Gastroesophageal sphincter (tissue), 3 donors: Measurements from ENCODE around the gene MYO1D.
"Not testable (repeated sequence)": the region's sequence is repeated elsewhere in the genome, so short reads cannot be mapped to it uniquely, and the experiment has no call there.

Source experiments
- CTCF ChIP-seq, 4 experiments: fragments of 200-600 bp in 2 of 4; fragments of 450-650 bp in 2 of 4; sonication (generic) in 1 of 4; IDR thresholded peaks; one replicate each; pipeline ENCODE4 v1.5.1; 2017 to 2019; ENCODE audit warnings: antibody characterized with exemption in 4 of 4, mild to moderate bottlenecking in 2 of 4, moderate library complexity in 2 of 4
- POLR2A ChIP-seq, 2 donors: fragments of 450-650 bp; IDR thresholded peaks; one replicate each; pipeline ENCODE4 v1.6.1; 2017; ENCODE audit warnings: antibody characterized with exemption in 2 of 2, mild to moderate bottlenecking in 2 of 2, moderate library complexity in 1 of 2
- POLR2AphosphoS5 ChIP-seq: sonication (generic); formaldehyde crosslinking; IDR thresholded peaks from one replicate; pipeline ENCODE4 v1.6.1; 2017; ENCODE audit warnings: antibody characterized with exemption

GRCh38 chr17:32821987-32822934 is 54.7 kb downstream of the MYO1D start:
- not testable (repeated sequence) for TF ChIP-seq POLR2A (IDR thresholded peaks at IDR 0.05); CTCF (IDR thresholded peaks at IDR 0.05); POLR2AphosphoS5
